Mesothelial cell of epicardium (in vitro differentiated cells): Measurements from ENCODE around the gene KIAA1143. TPM values are rescaled to one million over a fixed set of nuclear protein-coding genes. Genes with fewer than 3 reads are reported as not detected.

ENCODE experiments used
- DNase-seq, 2 experiments: peaks; one replicate each; pipeline ENCODE4 v3.0.0; 2021; ENCODE audit warnings: low spot score in 2 of 2; ENCODE audit not compliant: unreplicated experiment in 2 of 2
- H3K27ac Mint-ChIP-seq: 2 replicates; pipeline ENCODE4 v1.8.0; 2021; ENCODE audit warnings: mixed read lengths
- H3K27me3 Mint-ChIP-seq: 2 replicates; pipeline ENCODE4 v1.8.0; 2021; ENCODE audit warnings: low read depth, mixed read lengths
- H3K36me3 Mint-ChIP-seq: 2 replicates; pipeline ENCODE4 v1.8.0; 2021; ENCODE audit warnings: mixed read lengths
- H3K4me1 Mint-ChIP-seq: 2 replicates; pipeline ENCODE4 v1.8.0; 2021; ENCODE audit warnings: mixed read lengths
- H3K4me3 Mint-ChIP-seq: 2 replicates; pipeline ENCODE4 v1.8.0; 2021; ENCODE audit warnings: mild to moderate bottlenecking, moderate library complexity, mixed read lengths
- H3K9me3 Mint-ChIP-seq: 2 replicates; pipeline ENCODE4 v1.8.0; 2021; ENCODE audit warnings: mixed read lengths
- total RNA-seq: library from RNA; stranded (reverse); gene quantifications from 3 replicates; pipeline ENCODE4 v1.2.1, GENCODE V29; 2021
- TF ChIP-seq, protein P1 (sequence below): fragments of 200-600 bp; sonication (generic); IDR thresholded peaks from one replicate; pipeline ENCODE4 v1.5.0; 2021; ENCODE audit warnings: antibody characterized with exemption; ENCODE audit not compliant: unreplicated experiment

KIAA1143 gene
- 35.8 to 41.4 TPM (median 36.4 TPM) in 3 replicates for total RNA-seq

DNA sequence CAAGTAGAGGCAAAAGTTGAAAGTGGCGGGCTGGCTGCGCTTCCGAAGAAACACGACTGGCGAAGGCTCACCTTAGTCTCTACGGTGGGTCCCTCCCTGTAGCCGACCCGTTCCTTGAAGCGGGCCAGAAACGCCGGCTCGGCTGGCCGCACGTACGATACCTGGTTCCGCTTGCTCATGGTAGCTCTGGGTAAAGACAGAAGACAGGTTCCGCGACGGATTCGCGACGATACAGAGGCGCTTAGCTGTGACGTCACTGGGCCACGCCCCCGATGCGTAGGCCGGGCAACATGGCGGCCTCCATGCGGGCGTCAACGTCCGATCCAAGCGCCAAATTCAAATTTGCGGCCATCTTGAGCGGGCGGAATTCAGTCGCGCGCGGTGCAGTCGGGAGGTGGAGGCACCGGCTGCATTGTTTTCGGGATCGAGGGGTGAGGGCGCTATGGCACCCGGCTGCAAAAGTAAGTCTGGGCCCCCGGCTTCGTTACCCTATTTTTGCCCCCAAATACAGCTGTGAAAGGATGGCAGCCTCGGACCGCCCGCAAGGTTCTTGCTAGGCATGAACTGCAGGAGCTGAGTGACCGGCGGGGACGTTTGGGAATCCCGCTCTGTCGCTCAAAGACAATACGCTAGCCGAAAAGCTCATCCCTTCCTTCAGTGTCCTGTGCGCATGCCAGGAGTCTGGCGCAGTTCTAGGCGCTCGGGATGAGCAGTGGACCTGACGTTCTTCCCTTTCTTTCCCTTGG is at the start of gene KIAA1143, which contains the start of gene KIF15:
Gene KIAA1143 (minus strand): TSS at position 196 of the 746 bp plus-strand sequence. CDS start 17 bp downstream, at position 179.
Gene KIF15 (plus strand): TSS at position 371 of the 746 bp plus-strand sequence. CDS start 72 bp downstream, at position 443.
- H3K36me3 Mint-ChIP-seq: peaks cover 48% of the 10 kb centered on the region
- H3K4me3 Mint-ChIP-seq: peak within 1 kb of the TSS; percentile 82
- peak; percentile 95 to 97 for DNase-seq
- no peaks in the 10 kb centered on the region for H3K27me3 Mint-ChIP-seq
- H3K27ac Mint-ChIP-seq: peak within 1 kb of the TSS; percentile 50
- TF ChIP-seq, protein P1, sequence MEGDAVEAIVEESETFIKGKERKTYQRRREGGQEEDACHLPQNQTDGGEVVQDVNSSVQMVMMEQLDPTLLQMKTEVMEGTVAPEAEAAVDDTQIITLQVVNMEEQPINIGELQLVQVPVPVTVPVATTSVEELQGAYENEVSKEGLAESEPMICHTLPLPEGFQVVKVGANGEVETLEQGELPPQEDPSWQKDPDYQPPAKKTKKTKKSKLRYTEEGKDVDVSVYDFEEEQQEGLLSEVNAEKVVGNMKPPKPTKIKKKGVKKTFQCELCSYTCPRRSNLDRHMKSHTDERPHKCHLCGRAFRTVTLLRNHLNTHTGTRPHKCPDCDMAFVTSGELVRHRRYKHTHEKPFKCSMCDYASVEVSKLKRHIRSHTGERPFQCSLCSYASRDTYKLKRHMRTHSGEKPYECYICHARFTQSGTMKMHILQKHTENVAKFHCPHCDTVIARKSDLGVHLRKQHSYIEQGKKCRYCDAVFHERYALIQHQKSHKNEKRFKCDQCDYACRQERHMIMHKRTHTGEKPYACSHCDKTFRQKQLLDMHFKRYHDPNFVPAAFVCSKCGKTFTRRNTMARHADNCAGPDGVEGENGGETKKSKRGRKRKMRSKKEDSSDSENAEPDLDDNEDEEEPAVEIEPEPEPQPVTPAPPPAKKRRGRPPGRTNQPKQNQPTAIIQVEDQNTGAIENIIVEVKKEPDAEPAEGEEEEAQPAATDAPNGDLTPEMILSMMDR: no peak
- peaks cover 34% of the 10 kb centered on the region for H3K9me3 Mint-ChIP-seq
- H3K4me1 Mint-ChIP-seq: peaks cover 13% of the 10 kb centered on the region

- H3K9me3 Mint-ChIP-seq: no peaks in the 10 kb centered on the region
- no peak overlapping the region for H3K4me3 Mint-ChIP-seq
- H3K27ac Mint-ChIP-seq: no peak overlapping the region
- no peak for DNase-seq
- peaks cover 13% of the 10 kb centered on the region for H3K36me3 Mint-ChIP-seq
- H3K4me1 Mint-ChIP-seq: peaks cover 3% of the 10 kb centered on the region
- TF ChIP-seq, protein P1: no peak
- H3K27me3 Mint-ChIP-seq: no peaks in the 10 kb centered on the region
Observed at GRCh38 chr3:44805960-44806359, 44.5 kb upstream of the KIAA1143 start.

- no peak overlapping the region for H3K4me3 Mint-ChIP-seq
- H3K4me1 Mint-ChIP-seq: peaks cover 3% of the 10 kb centered on the region
- H3K9me3 Mint-ChIP-seq: no peaks in the 10 kb centered on the region
- peaks cover 11% of the 10 kb centered on the region for H3K36me3 Mint-ChIP-seq
- DNase-seq: no peak
- H3K27ac Mint-ChIP-seq: no peak overlapping the region
- no peaks in the 10 kb centered on the region for H3K27me3 Mint-ChIP-seq
- TF ChIP-seq, protein P1: no peak
Observed at GRCh38 chr3:44803298-44803697, 41.9 kb upstream of the KIAA1143 start.

- no peaks in the 10 kb centered on the region for H3K27me3 Mint-ChIP-seq
- TF ChIP-seq, protein P1: no peak
Observed at GRCh38 chr3:44802011-44802410, 40.6 kb upstream of the KIAA1143 start.

DNA sequence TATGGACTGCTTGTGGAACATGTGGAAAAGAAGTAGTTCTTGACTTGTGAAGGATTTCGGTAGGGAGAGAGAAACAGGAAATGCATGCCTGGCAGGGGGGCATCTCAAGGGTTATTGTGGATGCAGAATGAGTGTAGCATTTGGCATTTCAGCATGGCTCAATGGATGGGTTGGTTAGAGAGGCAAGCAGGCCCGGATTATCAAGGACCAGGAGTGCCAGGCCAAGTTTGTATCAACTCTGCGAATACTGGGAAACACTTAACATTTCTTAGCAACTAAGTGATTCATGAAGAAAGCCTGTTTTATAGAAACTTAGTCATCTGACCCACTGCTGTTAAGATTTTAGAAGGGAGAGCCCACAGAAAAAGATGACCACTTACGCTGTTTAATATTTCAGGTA is 33.8 kb upstream of the KIAA1143 start:
- peaks cover 11% of the 10 kb centered on the region for H3K36me3 Mint-ChIP-seq
- H3K4me1 Mint-ChIP-seq: no peaks in the 10 kb centered on the region
- H3K4me3 Mint-ChIP-seq: no peak overlapping the region
- TF ChIP-seq, protein P1: no peak
- H3K27ac Mint-ChIP-seq: no peak overlapping the region
- DNase-seq: no peak
- H3K9me3 Mint-ChIP-seq: no peaks in the 10 kb centered on the region
- H3K27me3 Mint-ChIP-seq: no peaks in the 10 kb centered on the region

More at GRCh38 chr3:44802011-44802410, 40.6 kb upstream of the KIAA1143 start:
- Mint-ChIP-seq H3K4me1 (no peaks in the 10 kb centered on the region), H3K27ac (no peak overlapping the region), H3K36me3 (peaks cover 13% of the 10 kb centered on the region), H3K4me3 (no peak overlapping the region), H3K9me3 (no peaks in the 10 kb centered on the region)
- DNase-seq: no peak
